ENCODE data around the gene SYT9.

SYT9 gene

GRCh38 chr11:7348432-7349304, 97.0 kb downstream of the SYT9 start:
- no peak for DNase-seq

- no peak for DNase-seq
These were observed 99.5 kb downstream of the SYT9 start for GRCh38 chr11:7351228-7351627.

- DNase-seq, result peak; percentile 18
These were observed 101.4 kb downstream of the SYT9 start for GRCh38 chr11:7353100-7353499.

GRCh38 chr11:7364660-7365059, 113.0 kb downstream of the SYT9 start:
- DNase-seq, result no peak

- no peak for DNase-seq
These were observed 116.1 kb downstream of the SYT9 start for GRCh38 chr11:7367803-7368202.

- no peak for DNase-seq
These were observed 124.7 kb downstream of the SYT9 start for GRCh38 chr11:7376386-7376785.

- DNase-seq, result no peak
These were observed 130.2 kb downstream of the SYT9 start for GRCh38 chr11:7381937-7382336.

GRCh38 chr11:7383406-7383805, 131.7 kb downstream of the SYT9 start:
- DNase-seq, result no peak

- no peak for DNase-seq
These were observed 133.0 kb downstream of the SYT9 start for GRCh38 chr11:7384691-7385090.

- no peak for DNase-seq
These were observed 133.8 kb downstream of the SYT9 start for GRCh38 chr11:7385532-7385931.

GRCh38 chr11:7413961-7414915, 162.5 kb downstream of the SYT9 start:
- no peak for DNase-seq

GRCh38 chr11:7414973-7415817, 163.5 kb downstream of the SYT9 start:
- no peak for DNase-seq

- no peak for DNase-seq
These were observed 164.4 kb downstream of the SYT9 start for GRCh38 chr11:7416080-7416479.

GRCh38 chr11:7417328-7417727, 165.6 kb downstream of the SYT9 start:
- no peak for DNase-seq

- DNase-seq, result no peak
These were observed 166.4 kb downstream of the SYT9 start for GRCh38 chr11:7418061-7418460.

GRCh38 chr11:7418906-7419305, 167.2 kb downstream of the SYT9 start:
- no peak for DNase-seq

- DNase-seq, result no peak
These were observed 169.4 kb downstream of the SYT9 start for GRCh38 chr11:7421136-7421535.

GRCh38 chr11:7422544-7423331, 171.0 kb downstream of the SYT9 start:
- DNase-seq, result no peak

- DNase-seq, result no peak
These were observed 172.2 kb downstream of the SYT9 start for GRCh38 chr11:7423946-7424345.

- no peak for DNase-seq
These were observed 176.0 kb downstream of the SYT9 start for GRCh38 chr11:7427733-7428132.

- no peak for DNase-seq
These were observed 176.5 kb downstream of the SYT9 start for GRCh38 chr11:7428196-7428595.

- DNase-seq, result no peak
These were observed 178.8 kb downstream of the SYT9 start for GRCh38 chr11:7430496-7430895.

All from NCI-H226 (cell line).